Loucy (cell line): ENCODE measurements around the gene MCC.

Source experiments
- H2AFZ ChIP-seq: fragments of 200-600 bp; sonication (generic); 2 replicates; pipeline ENCODE4 v1.6.0; 2016; ENCODE audit warnings: antibody characterized with exemption, mild to moderate bottlenecking, low read length, moderate library complexity
- H3F3A ChIP-seq: fragments of 200-600 bp; 2 replicates; pipeline ENCODE4 v1.6.0; 2016; ENCODE audit warnings: antibody characterized with exemption, low read depth, mild to moderate bottlenecking
- H3K27me3 ChIP-seq: fragments of 200-600 bp; sonication (generic); 2 replicates; pipeline ENCODE4 v1.6.1; 2014; ENCODE audit warnings: low read length, mild to moderate bottlenecking; ENCODE audit not compliant: insufficient read depth, poor library complexity, severe bottlenecking
- H3K36me3 ChIP-seq: fragments of 200-600 bp; sonication (generic); 2 replicates; pipeline ENCODE4 v1.6.1; 2016; ENCODE audit warnings: low read length; ENCODE audit not compliant: insufficient read depth
- H3K4me1 ChIP-seq: fragments of 200-600 bp; sonication (generic); 2 replicates; pipeline ENCODE4 v1.5.1; 2014; ENCODE audit warnings: low read length, mild to moderate bottlenecking; ENCODE audit not compliant: insufficient read depth, poor library complexity, severe bottlenecking
- H3K4me2 ChIP-seq: fragments of 200-600 bp; sonication (generic); 2 replicates; pipeline ENCODE4 v1.6.0; 2014; ENCODE audit warnings: antibody characterized with exemption, low read length, low read depth, mild to moderate bottlenecking; ENCODE audit not compliant: poor library complexity, severe bottlenecking
- H3K4me3 ChIP-seq: fragments of 200-600 bp; sonication (generic); 2 replicates; pipeline ENCODE4 v1.5.1; 2014; ENCODE audit warnings: low read length, mild to moderate bottlenecking, mixed read lengths; ENCODE audit not compliant: poor library complexity, severe bottlenecking
- H3K79me2 ChIP-seq: fragments of 200-600 bp; sonication (generic); 2 replicates; pipeline ENCODE4 v1.6.1; 2014; ENCODE audit warnings: low read length; ENCODE audit not compliant: insufficient read depth
- H3K9ac ChIP-seq: fragments of 200-600 bp; sonication (generic); 2 replicates; pipeline ENCODE4 v1.6.0; 2014; ENCODE audit warnings: mild to moderate bottlenecking, low read depth, low read length, moderate library complexity; ENCODE audit not compliant: poor library complexity, severe bottlenecking
- H3K9me2 ChIP-seq: fragments of 200-600 bp; sonication (generic); replicated peaks from 2 replicates; pipeline ENCODE4 v1.6.1; 2016; ENCODE audit warnings: low read depth, low read length, mixed read lengths
- H3K9me3 ChIP-seq: fragments of 200-600 bp; sonication (generic); 2 replicates; pipeline ENCODE4 v1.6.1; 2014; ENCODE audit warnings: mild to moderate bottlenecking, antibody characterized with exemption, low read length, low read depth; ENCODE audit not compliant: insufficient read depth
- H4K20me1 ChIP-seq: fragments of 200-600 bp; sonication (generic); 2 replicates; pipeline ENCODE4 v1.6.0; 2014; ENCODE audit warnings: antibody characterized with exemption, low read length, mild to moderate bottlenecking; ENCODE audit not compliant: insufficient read depth, poor library complexity, severe bottlenecking
- EZH2phosphoT487 ChIP-seq: fragments of 200-600 bp; IDR thresholded peaks from 2 replicates; pipeline ENCODE4 v1.6.1; 2018; ENCODE audit warnings: antibody characterized with exemption, mild to moderate bottlenecking, moderate library complexity, borderline replicate concordance
- TF ChIP-seq, protein P1 (sequence below): fragments of 200-600 bp; sonication (generic); conservative IDR thresholded peaks from 2 replicates; pipeline ENCODE4 v1.5.1; 2014; ENCODE audit warnings: mild to moderate bottlenecking, antibody characterized with exemption, low read length

Gene MCC

DNA sequence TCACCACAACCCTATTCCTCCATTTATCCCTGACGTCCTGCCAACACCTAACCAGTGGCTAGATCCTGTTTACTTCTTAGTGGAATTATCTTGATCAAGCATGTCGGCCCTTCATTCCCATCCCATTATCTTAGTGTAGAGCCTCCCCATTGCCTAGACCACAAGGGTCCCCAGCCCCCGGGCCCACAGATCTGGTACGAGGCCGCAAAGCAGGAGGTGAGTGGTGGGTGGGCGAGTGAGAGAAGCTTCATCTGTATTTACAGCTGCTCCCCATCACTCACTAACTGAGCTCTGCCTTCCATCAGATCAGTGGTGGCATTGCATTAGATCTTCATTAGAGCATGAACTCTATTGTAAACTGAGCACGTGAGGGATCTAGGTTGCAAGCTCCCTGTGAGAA, 236.2 kb downstream of the MCC start:
- Histone ChIP-seq H3K36me3 (no peaks in the 10 kb centered on the region), H3K4me3 (no peak overlapping the region), H4K20me1 (no peaks in the 10 kb centered on the region), H3K79me2 (no peaks in the 10 kb centered on the region), H3K4me1 (no peaks in the 10 kb centered on the region), H3K4me2 (no peak overlapping the region), H3K9ac (no peak overlapping the region), H3F3A (no peaks in the 10 kb centered on the region), H3K9me3 (no peaks in the 10 kb centered on the region), H3K27me3 (no peaks in the 10 kb centered on the region), H2AFZ (no peak overlapping the region), H3K9me2 (no peaks in the 10 kb centered on the region)
- TF ChIP-seq EZH2phosphoT487 = no peak
- TF ChIP-seq, protein P1, sequence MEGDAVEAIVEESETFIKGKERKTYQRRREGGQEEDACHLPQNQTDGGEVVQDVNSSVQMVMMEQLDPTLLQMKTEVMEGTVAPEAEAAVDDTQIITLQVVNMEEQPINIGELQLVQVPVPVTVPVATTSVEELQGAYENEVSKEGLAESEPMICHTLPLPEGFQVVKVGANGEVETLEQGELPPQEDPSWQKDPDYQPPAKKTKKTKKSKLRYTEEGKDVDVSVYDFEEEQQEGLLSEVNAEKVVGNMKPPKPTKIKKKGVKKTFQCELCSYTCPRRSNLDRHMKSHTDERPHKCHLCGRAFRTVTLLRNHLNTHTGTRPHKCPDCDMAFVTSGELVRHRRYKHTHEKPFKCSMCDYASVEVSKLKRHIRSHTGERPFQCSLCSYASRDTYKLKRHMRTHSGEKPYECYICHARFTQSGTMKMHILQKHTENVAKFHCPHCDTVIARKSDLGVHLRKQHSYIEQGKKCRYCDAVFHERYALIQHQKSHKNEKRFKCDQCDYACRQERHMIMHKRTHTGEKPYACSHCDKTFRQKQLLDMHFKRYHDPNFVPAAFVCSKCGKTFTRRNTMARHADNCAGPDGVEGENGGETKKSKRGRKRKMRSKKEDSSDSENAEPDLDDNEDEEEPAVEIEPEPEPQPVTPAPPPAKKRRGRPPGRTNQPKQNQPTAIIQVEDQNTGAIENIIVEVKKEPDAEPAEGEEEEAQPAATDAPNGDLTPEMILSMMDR = no peak

- Histone ChIP-seq H3K9me2 (no peaks in the 10 kb centered on the region), H3K4me1 (no peaks in the 10 kb centered on the region), H2AFZ (no peak overlapping the region), H3K4me2 (no peak overlapping the region), H3K4me3 (no peak overlapping the region), H3K9ac (no peak overlapping the region), H4K20me1 (no peaks in the 10 kb centered on the region), H3K27me3 (no peaks in the 10 kb centered on the region), H3K36me3 (no peaks in the 10 kb centered on the region), H3K9me3 (no peaks in the 10 kb centered on the region), H3F3A (no peaks in the 10 kb centered on the region), H3K79me2 (no peaks in the 10 kb centered on the region)
- no peak for TF ChIP-seq EZH2phosphoT487
- TF ChIP-seq, protein P1 = no peak
Observed at GRCh38 chr5:113250341-113250953, 237.8 kb downstream of the MCC start.

GRCh38 chr5:113249206-113249605, 239.0 kb downstream of the MCC start:
- Histone ChIP-seq H3K9me2 (no peaks in the 10 kb centered on the region), H3K4me1 (no peaks in the 10 kb centered on the region), H3K9ac (no peak overlapping the region), H3K79me2 (no peaks in the 10 kb centered on the region), H3F3A (no peaks in the 10 kb centered on the region), H3K36me3 (no peaks in the 10 kb centered on the region), H2AFZ (no peak overlapping the region), H3K4me2 (no peak overlapping the region), H3K4me3 (no peak overlapping the region), H3K27me3 (no peaks in the 10 kb centered on the region), H3K9me3 (no peaks in the 10 kb centered on the region), H4K20me1 (no peaks in the 10 kb centered on the region)
- TF ChIP-seq, protein P1 = no peak
- no peak for TF ChIP-seq EZH2phosphoT487
